ENCODE results near the gene NAPG. TPM values are rescaled to one million over a fixed set of nuclear protein-coding genes. Genes with fewer than 3 reads are reported as not detected.

The NAPG gene
- total RNA-seq, 1 donor, result 39.0 TPM

Other genes starting within 250 kb of the NAPG start
- under 0.01 TPM for gene APCDD1, start 71.4 kb upstream of the NAPG start, total RNA-seq

Data from mononuclear cell (primary cell).